Measurements from ENCODE around the gene SLC9C2.

DNA sequence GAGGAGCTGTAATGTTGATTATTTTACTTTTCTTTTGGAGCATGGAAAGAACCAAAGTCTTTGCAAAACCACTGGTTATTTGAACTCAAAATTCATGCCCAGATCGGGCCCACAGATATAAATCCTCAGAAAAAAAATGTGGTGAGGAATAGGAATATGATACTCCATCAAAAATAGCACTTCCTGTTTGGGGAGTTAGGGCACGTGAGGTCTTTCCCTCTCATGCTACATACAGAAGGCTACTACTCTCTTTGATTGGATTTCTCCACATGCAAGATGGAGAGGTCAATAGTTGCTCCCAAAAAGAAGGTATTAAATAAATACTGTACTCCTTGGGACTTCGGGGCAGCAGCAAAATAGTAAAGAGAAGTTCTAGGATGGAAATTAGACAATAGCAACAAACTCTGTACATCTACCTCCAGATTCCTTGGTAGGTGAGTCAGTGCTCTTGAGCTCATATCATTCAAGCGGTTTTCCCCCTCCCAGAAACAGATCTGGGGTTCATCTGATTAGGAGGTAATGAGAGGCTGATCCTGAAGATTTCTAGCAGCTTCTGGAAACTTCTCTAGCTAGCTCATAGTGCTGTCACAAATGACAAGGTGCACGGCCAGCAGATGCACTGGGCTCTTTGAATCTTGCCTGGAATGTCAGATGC lies 47.1 kb downstream of the SLC9C2 start:
- TF ChIP-seq, protein P1, sequence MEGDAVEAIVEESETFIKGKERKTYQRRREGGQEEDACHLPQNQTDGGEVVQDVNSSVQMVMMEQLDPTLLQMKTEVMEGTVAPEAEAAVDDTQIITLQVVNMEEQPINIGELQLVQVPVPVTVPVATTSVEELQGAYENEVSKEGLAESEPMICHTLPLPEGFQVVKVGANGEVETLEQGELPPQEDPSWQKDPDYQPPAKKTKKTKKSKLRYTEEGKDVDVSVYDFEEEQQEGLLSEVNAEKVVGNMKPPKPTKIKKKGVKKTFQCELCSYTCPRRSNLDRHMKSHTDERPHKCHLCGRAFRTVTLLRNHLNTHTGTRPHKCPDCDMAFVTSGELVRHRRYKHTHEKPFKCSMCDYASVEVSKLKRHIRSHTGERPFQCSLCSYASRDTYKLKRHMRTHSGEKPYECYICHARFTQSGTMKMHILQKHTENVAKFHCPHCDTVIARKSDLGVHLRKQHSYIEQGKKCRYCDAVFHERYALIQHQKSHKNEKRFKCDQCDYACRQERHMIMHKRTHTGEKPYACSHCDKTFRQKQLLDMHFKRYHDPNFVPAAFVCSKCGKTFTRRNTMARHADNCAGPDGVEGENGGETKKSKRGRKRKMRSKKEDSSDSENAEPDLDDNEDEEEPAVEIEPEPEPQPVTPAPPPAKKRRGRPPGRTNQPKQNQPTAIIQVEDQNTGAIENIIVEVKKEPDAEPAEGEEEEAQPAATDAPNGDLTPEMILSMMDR (IDR thresholded peaks at IDR 0.05; ENCODE audit: low read length): no peak
- TF ChIP-seq EZH2phosphoT487 (IDR thresholded peaks at IDR 0.05; ENCODE audit: low read length): no peak

Data from MM.1S (cell line).